Suppressor macrophage (primary cell): Measurements from ENCODE around the gene NBAS.
"Not testable (repeated sequence)": the region's sequence is repeated elsewhere in the genome, so short reads cannot be mapped to it uniquely, and the experiment has no call there.

Experiments used
- DNase-seq, 4 experiments: peaks; one replicate each; pipeline ENCODE4 v3.0.0-alpha.2; 2020 to 2022

Gene NBAS

DNA sequence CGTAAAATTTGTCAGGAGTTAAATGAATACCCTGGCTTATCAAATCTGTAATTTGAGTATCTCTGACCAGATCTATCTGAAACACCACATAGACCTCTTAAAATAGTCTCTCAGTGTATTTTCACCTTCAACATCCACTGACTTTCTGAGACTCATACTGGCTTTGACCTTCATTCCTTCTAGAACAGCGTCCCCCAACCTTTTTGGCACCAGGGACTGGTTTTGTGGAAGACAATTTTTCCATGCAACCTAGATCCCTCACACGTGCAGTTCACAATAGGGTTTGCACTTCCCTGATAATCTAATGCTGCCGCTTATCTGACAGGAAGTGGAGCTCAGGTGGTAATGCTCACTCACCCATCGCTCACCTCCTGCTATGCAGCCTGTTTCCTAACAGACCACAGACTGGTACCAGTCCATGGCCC is 3.2 kb downstream of the NBAS start:
- no peak for DNase-seq

DNA sequence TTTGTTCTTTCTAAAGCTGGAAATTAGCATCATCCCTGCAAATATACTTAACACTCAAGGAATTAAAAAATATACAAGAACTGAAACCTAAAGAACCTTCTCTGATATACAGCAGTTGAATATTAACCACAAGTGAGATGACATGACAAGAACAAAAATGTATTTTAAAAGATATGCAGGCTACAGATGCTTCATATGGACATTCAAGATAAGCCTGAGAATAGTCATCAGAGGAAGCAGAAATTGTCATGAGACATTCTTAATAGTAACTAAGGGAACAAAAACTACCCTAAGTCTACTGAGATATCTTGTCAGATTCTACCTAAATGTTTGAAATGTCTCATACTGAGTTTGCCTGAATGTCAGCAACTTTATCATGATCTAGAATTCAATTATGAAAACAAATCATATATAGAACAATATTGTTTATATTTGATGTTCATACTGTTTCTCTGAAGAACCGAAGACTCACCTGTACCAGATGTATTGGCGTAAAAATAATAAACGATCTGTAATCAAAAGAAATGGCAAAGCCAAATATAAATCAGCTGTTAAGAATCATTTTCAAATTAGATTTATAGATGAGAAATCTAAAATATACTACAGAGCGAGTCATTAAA is 4.7 kb downstream of the NBAS start:
- no peak for DNase-seq

DNA sequence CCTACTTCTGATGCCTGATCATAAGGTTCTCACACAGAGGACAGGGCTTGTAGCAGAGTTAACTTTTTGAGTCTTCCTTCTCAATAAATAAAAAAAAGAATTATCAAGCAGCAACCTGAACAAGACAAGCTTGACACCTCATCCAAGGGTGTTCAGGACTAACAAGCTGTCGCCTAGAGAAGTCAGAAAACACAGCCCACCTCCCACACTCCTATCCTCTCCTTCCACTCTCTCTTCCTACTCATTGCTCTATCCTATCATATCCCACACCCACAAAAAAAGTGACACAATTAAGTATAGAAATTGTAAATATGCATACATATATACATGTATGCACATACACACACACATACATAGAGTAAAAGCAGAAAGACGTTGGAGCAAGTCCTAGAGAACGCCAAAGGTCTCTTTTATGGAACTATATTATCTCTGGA is 5.4 kb downstream of the NBAS start:
- no peak for DNase-seq

DNA sequence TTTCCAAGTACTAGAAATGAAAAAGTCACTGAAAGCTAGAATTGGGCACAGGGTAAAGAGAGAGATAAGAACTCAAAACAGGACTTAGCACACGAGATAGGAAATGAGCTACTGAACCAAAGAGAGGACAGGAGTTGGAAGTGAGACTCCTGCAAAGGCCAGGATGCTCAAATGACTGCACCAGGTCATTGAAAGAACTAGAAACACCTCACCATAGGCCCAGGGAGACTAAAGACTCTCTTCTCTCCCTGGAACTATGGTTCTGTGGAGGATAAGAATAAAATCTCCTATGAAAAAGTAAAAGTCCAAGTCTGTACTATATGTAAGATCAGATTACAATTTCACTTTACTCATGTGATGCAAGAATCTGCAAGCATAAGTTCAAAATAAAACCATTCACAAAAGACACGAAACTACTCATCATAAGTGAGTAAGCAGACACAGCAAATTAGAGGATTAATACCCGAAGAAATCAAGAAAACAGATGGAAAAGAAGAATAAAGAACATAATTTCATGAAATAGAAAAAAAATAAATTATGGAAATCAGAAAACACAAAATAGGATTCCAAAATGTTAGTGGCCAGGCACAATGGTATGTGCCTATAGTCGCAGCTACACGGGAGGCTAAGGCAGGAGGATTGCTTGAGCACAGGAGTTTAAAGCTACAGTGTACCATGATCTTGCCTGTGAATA is 6.5 kb downstream of the NBAS start:
- DNase-seq: no peak

DNA sequence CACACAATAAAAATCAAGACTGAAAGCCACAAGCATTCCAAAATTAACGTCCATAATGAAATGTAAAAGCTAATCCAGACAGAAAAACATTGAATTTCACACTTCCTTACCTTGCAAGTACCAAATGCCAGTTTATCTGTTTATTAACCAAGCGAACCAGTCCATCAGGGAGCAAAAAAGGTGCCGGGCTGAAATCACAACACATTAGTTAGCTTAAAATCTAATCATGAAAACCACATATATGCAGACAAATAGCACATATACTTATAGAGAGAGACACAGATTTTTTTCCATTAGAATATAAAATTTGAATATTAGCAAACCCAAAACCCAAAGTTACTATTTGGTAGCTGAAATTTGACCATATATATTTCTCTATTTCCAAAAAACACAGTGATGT is 7.2 kb downstream of the NBAS start:
- no peak for DNase-seq

DNA sequence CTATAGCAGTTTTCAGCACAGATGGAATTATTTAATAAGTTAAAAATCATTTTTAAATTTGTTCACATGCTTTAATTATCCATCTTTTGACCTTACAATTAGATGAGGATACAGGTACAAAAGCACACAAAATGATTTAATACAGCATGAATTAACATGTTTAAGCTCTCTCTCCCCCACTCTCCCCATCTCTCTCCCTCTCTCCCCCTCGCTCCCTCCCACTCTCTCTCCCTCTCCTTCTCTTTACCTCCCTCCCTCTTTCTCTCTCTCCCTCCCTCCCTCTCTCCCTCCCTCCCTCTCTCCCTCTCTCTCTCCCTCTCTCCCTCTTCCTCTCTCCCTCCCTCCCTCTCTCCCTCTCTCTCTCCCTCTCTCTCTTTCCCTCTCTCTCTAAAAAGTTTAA is 7.6 kb downstream of the NBAS start:
- DNase-seq: no peak

DNA sequence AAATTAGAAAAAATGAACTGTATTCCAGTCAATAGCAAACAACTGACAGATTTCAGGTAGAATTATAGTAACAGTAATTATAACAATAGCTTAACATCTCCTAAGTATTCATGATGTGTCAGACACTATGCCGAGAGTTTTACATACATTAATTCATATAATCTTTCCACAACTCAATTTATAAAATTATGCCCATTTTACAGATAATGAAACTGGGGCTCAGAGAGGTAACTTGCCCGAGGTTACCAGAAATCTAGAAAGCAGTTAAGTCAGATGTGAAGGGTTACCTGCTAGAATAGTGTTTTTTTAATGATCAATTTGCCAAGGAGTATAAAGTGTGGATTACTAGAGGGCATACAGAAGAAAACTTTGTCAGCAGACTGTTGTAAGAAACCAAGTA is 12.2 kb downstream of the NBAS start:
- no peak for DNase-seq

DNA sequence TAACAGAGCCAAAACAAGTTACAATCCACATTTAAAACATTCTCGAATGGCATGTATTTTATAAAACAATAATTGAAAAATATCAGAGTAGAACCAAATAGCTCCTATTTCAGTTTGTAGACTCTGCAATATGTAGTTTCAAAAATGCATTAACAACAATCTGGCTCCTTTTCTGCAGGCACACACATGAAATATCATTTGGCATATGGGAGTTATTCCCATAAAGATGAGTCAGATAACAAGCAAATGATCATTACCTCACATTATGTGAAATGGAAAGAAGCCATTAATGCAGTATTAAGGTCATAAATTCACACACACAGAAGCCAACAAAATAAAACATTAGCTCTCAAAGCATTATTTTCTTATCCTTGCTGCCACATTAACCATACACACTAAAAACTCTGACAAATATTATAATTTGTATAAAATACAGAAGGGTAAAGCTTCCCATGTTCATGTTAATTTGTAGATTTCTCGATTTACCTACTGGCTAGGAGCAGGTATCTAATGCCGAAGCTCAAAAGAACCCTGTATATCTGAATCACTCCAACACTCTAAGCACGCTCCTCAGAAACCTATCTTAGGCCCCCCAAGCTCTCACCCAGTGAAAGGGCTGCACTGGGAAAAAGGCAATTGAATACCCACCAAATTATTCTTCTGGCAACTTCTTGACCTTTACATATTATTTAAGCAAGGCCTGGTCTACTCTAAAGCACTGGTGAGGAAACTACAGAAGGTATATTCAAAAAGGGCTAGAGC is 13.8 kb downstream of the NBAS start:
- DNase-seq: no peak

DNA sequence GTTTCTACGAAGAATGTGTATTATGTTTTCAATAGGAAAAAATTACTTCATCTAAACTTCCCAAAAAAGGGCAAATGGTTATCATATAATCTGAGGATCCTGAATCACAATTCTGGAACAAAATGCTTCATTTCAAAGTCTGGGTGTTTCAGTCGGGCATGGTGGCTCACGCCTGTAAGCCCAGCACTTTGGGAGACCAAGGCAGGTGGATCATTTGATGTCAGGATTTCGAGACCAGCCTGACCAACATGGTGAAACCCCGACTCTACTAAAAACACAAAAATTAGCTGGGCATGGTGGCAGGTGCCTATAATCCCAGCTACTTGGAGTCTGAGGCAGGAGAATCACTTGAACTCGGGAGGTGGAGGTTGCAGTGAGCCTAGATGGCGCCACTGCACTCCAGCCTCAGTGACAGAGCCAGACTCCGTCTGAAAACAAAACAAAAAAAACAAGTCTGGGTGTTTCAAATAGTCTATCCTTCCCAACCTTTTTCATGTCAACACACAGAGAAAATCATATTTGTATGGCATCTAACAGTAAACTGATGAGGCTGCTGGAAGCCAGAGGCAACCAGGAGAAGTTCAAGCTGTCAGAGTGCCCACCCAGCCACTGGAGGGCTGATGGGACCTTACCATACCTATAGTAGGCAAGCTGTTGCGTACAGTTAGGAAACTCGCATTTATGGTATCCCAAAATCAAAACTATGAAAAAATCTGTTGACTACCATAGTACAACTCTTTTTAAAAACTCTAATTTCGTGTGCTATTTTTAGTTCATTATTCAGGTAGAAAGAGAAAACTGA is 14.6 kb downstream of the NBAS start:
- no peak for DNase-seq

DNA sequence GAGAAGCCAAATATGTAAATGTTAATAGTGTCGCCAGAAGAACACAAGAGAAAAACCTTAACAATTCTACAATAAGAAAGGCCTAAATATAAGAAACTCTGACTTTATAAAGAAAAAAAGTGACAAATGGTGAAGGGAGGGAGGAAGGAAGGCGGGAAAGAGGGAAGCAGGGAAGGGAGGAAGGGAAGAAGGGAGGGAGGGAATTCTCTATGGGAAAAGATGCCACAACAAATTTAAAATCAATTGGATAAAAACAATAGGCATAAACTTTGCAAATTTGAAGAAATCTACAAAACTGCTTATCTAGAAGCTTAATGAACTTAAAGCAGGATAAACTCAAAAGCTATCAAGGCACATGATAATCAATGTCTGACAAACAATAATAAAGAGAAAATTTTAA is 16.9 kb downstream of the NBAS start:
- no peak for DNase-seq

DNA sequence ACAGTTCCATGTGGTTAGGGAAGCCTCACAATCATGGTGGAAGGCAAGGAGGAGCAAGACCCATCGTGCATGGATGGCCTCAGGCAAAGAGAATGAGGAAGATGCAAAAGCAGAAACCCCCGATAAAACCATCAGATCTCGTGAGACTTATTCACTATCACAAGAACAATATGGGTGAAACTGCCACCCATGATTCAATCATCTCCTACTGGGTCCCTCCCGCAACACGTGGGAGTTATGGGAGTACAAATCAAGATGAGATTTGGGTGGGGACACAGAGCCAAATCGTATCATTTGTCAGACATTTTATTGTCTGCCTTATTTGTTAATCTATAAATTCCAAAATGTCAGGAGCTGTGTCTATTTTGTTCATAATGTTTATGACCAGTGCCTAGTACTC is 17.6 kb downstream of the NBAS start:
- DNase-seq: no peak

DNA sequence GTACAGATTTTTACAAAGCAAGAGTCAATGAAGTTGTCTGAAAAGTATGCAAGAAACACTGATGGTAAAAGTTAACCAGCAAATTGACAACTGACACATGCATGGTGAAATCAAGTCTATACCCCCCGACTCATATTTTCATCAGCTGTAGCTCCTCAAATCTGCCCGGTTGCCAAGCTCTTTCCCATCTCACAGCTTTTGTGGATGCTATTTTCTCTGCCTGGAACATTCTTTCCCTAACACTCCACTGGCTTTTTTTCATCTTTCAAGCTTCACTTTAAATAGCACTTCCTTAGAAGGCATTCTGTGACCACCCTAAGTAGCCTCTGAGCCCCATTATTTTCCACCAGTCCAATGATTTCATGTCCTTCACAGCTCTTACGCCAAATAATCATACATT is 18.1 kb downstream of the NBAS start:
- no peak for DNase-seq

DNA sequence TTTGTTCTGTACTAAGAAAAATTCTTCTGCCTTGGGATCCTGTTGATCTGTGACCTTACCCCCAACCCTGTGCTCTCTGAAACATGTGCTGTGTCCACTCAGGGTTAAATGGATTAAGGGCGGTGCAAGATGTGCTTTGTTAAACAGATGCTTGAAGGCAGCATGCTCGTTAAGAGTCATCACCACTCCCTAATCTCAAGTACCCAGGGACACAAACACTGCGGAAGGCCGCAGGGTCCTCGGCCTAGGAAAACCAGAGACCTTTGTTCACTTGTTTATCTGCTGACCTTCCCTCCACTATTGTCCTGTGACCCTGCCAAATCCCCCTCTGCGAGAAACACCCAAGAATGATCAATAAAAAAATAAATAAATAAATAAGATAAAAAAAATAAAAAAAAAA is 18.9 kb downstream of the NBAS start:
- not testable (repeated sequence) for DNase-seq

DNA sequence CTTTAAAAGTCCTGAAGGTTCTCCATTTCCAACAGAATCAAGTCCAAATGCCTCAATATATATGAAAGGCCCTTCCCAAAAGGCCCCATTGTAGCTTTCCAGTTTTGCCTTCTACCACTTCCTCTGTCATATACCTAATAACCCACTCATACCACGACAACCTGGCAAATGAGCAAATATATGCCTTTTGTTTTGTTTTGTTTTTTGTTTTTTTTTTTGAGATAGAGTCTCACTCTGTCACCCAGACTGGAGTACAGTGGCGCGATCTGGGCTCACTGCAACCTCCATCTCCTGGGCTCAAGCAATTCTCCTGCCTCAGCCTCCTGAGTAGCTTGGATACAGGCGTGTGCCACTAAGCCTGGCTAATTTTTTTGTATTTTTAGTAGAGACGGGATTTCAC is 20.6 kb downstream of the NBAS start:
- not testable (repeated sequence) for DNase-seq

DNA sequence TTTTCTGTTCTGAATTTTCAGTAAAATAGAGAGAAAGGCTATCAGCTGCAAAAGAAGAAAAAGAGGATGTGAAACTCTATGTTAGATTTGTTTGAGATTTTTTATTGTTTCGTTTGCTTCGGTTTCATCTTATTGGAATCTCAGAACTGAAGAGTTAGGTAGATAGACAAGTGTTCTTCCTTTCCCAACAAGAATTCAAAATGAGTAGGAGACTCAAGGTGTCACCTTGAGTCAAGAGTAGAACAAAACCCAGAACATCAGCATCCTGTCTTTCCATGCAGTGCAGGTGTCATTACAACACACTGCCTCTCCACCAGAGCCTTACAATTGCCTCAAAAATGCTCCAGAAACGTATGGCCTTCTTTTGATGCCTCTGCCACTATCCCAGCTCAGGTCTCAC is 21.1 kb downstream of the NBAS start:
- DNase-seq: peak in 1 of 4 experiments; percentile 4

DNA sequence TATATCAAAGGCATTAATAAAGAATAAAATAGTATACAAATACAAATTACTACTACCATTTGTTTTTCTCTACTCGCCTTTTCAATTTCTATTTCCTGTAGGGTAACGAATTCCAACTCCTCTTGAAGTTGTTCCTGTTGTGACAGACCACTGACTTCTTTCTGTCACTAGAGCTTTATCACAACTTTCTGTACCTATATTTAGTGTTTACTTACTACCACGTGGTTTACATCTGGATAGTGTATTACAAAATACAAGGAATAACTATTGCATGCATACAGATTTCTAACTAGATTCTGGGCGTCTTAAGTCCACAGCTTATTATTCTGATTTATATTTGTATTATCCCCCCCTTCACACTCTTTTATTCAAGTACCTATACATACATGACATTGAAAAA is 22.3 kb downstream of the NBAS start:
- DNase-seq: no peak

DNA sequence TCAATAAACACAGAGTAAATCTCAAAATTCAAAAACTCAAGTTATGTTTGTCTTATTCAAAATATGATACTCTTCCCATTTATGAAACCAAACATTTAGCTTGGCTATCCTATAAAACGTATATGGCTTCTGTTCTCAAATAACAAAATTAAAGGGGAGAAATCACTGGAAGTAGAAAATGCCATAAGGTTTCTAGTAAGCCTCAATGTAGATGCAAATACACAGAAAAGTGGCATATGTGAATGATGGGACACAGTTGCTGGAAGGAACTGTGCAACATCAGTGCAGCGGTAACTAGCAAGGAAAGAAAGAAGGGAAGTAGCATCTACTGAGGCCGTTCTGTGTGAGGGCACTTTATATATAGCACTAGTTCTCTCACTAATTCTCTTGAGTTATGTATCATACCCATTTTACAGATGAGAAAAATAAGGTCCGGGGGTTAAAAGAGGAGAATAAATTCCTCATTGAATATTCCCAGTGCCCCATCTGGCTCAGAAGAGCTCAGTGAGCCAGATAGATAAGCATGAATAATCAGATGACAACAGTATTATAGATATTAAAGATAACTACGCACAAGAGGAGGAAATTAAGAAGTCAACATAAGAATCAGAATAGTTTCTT is 27.2 kb downstream of the NBAS start:
- DNase-seq: no peak

DNA sequence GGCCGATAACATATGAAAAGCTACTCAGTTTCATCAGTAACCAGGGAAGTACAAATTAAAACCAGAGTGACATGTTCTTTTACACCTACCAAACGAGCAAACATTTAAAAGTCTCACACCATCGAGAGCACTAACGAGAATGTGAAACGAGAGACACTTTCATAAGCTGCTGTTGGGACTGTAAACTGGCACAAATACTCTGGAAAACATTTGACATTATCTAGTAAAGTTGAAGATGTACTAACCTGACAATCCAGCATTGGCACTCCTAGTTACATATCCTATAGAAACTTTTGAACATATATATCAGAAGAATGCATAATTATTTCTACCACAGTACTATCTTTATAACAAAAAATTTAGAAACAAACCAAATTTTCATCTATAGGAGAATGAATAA is 28.1 kb downstream of the NBAS start:
- no peak for DNase-seq

DNA sequence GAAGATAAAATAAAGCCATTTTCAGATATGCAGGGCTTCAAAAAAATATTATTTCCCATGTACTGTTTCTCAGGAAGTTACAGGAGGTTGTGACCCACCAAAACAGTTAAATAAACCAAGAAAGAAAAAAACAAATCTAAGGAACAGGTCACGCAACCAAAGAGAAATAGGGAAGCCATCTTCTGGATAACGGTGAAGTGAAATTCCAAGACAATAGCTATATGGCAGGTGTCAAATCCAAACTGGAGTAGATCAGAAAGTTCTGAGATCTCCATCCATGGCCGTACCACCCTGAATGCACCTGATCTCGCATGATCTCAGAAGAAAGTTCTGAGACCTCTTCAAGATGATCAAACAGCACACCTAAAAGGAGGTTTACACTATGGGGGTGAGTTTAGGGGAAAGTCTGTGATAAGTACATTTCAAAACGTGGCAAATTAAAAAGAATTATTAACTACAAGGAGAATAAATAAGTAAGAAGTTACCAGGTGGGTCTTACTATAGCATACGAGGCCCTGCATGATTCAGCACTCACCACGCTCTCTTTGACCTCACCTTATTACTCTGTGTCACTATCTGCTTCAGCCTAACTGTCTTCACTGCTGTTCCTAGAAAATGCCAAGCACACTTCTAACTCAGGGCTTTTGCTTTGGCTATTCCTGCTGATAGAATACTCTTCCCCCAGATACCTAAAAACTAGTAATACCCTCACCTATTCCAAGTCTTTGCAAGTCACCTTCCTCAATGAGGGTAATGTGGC is 29.9 kb downstream of the NBAS start:
- DNase-seq: no peak

DNA sequence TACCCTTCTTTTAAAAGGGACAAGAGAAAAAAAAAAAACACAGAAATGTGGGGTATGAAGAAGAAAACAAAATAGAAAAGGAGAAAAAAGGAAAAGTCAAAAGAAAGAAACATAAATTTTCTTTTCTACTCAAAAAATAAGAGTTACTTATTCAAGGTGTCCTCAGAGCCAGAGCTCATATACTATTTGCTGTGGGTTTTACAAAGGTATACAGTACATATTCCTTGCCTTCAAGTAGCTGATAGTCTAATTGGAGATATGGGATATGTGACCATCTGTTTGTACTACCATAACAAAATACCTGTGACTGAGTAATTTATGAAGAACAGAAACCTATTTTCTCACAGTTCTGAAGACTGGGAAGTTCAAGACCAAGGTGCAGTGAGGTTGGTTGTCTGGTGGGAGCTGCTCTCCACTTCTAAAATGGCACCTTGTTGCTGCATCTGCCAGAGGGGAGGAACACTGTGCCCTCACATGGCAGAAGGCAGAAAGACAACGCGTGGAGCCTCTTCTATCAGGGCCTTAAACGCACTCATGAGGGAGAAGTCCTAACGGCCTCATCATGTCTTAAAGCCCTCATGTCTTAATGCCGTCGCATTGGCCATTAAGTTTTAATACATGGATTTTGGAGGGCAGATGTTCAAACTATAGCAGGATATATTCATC is 33.9 kb downstream of the NBAS start:
- DNase-seq: no peak

DNA sequence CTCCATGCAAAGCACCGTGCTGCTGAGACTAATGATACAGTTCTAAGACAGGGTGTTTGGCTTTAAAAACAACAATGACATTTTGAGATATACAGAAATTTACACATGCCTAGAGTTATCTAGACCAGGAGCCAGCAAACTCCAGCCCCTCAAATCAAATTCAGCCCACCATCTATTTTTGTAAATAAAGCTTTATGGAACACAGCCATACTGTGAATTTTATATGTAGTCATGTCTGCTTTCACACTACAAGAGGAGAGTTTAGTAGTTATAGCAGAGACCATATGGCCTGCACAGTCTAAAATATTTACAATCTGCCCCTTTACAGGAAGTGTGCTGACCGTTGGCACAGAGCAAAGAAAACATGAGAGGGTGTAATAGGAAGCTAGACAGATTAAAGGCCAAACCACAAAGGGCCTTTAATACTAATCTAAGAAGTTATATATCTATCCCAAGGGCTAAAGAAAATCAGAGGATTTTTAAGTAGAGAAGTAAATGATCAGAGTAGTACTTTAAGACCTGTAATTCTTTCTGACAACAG is 39.4 kb downstream of the NBAS start:
- peak in 1 of 4 experiments; percentile 1 for DNase-seq
